Erythroblast (primary cell): ENCODE data around the gene RPS24.

Experiments
- GATA1 ChIP-seq: IDR thresholded peaks from 2 replicates; pipeline ENCODE4 v1.6.1; 2011; ENCODE audit warnings: low read depth, mild to moderate bottlenecking, control low read depth, low read length, moderate library complexity
- POLR2A ChIP-seq: IDR thresholded peaks from 2 replicates; pipeline ENCODE4 v1.6.1; 2011; ENCODE audit warnings: mild to moderate bottlenecking, low read length

DNA sequence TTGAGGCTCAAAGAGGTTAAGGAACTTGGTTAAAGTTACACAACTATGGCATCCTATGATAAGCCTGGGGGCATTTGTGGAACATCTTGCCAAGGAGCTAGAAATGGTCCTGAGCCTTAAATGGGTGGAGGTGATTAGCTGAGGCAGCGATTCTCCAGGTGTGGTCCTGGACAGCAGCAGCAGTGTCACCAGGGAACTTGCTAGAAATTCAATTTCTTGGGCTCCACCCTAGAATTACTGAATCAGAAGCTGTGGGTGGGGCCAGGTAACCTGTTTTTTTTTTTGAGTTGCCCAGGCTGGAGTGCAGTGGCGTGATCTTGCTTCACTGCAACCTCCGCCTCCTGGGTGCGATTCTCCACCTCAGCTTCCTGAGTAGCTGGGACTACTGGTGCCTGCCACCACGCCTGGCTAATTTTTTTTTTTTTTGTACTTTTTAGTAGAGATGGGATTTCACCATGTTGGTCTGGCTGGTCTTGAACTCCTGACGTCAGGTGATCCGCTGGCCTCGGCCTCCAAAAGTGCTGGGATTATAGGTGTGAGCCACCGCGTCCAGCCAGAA, 13.1 kb downstream of the RPS24 start:
- no peak for TF ChIP-seq POLR2A
- no peak for TF ChIP-seq GATA1
